Stimulated activated CD8-positive, alpha-beta memory T cell treated with anti-CD3 and anti-CD28 coated beads, Interleukin-12 subunit alpha, Interleukin-12 subunit beta, amount 100 ng/mL, for 4 hours (primary cell): ENCODE measurements around the gene TMEM179.
"Not testable (repeated sequence)": the region's sequence is repeated elsewhere in the genome, so short reads cannot be mapped to it uniquely, and the experiment has no call there.

Experiments used
- DNase-seq: peaks from one replicate; pipeline ENCODE4 v3.0.0-alpha.2; 2020; ENCODE audit warnings: low read depth

Gene TMEM179

DNA sequence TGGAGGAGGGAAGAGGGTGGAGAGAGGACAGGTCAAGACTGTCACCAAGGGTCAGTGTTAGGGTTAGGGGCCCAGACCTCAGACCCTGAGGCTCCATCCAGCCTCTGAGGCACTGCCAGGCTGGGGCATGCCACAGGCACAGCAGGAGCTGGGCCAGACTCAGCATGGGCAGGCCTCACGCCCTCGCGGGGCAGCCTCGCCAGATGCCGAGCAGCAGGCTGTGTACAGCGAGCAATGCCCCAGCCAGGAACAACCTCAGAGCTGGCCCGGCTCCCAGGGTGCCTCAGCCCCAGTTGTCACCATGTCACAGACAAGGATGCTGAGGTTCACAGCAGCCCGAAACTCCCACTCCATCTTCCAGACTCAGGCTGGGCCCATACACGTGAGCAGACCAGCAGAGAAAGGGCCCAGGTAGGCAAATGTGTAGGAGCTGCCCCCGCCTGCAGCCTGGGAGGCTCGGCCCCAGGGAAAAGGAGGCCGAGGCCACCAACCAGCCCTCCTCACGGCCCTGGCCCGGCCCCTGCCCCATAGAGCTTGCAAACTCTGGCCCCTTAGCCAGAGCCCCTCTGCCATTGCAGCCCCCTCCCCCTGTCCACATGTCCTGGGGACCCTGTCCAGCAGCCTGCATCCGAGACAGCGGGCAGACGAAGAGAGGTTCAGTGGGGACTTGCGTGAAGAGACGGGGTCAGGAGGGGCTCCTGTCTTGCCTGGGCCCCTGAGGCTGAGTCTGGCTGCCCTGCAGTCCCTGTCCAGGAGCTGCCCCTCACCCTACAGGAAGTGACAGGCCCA, 17.5 kb downstream of the TMEM179 start:
- DNase-seq: no peak

DNA sequence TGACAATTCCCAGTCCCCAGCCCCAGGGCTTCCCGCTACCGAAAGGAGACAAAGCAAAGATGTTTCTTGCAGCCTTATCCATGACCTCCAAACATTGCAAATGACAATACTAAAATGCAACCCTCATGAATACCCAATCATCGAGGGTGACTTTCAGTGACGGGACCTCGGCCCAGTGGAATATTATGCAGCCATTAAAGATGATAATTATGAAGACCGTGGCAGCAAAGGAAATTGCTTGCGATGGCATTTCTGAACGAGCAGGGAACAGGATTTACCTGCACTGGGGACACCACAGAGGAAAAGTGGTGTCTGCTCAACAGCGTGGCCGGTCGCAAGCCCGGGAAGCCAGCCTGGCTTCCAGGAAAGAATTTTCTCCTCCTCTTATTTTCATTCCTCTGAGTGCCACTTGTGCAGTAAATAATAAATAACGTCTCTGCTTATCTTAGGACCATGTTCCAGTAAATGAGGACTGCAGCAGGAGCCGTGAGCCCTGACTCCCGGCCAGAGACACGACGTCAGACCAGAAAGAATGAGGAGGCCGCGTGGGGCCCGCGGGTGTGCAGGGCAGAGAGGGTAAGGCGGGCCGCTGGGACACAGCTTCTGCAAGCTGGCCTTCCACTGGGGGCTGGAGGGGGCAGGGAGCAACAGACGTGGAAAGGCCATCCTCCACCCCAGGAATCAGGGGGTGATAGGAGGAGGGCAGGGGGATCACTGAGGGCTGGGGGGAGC, 18.4 kb downstream of the TMEM179 start:
- DNase-seq: no peak

DNA sequence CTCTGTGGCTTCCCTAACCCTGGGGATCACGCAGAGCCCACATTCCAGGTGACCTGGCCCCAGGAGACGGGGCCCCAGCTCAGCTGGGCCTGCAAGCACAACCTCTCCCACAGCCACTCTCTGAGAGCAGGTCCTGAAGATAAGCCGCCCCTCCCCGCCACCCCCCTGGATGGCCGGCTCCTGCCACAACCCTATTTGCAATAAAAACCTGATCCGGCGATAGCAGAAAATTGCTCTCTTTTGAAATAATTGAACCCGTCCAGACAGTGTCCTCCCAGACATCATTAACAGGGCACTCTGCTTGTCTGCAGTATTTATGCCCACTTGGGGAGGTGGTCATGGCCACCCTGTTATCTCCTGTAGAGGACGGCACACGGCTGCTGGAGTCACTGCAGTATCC, 20.0 kb downstream of the TMEM179 start:
- no peak for DNase-seq

DNA sequence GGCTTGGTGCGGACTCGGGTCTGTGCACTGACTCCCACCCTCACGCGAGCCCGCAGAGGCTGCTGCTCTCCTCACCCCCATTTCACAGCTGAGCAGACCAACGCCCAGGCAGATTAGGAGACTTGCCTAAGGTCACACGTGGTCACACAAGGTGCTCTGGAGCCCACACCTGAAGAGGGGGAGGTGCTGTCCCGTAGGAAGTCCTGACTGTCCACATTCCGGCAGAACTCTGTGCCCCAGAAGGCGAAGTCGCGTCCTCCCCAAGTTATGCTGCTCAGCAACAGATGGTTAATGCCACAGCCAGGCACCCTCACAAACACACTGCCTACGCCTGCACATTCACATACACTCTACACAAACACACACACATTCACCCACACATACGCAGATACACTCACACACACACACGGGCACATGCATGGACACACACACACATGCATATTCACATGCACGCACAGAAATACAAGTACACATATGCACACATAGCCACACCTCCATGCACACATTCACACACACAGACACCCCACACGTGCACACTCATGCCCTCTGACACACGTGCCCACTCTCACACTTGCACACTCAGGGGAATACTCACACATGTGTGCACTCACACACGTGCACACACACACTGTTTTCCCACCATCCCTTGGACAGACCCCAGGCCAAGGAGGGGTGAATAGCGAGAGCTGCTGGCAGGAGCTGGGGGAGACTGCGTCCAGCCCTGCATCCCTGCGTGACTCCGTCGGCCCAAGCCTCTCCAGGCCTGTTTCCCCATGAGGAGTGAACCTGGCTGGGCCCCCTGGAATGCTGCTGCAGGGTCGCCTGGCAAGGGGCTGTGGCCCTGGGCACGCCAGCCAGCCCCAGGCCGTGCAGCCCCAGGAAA, 20.9 kb downstream of the TMEM179 start:
- DNase-seq: no peak

DNA sequence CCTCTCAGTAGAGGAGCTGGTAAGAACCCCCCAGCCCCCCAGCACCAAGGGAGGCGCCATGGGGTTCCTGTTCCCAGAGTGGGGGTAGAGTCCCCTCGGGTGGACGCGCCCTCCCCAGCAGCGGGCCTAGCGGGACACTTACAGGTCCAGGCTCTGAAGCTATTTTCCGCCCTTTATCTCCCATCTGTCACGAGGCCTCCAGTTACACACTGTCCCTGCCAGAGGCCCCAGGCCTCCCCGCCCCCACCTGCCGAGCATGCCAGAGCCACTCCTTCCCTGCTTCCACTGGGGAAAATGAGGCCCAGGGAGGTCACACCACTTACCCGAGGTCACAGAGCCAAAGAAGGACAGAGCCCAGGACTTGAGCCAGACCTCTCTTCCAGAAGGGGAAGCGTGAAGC, 21.9 kb downstream of the TMEM179 start:
- no peak for DNase-seq

DNA sequence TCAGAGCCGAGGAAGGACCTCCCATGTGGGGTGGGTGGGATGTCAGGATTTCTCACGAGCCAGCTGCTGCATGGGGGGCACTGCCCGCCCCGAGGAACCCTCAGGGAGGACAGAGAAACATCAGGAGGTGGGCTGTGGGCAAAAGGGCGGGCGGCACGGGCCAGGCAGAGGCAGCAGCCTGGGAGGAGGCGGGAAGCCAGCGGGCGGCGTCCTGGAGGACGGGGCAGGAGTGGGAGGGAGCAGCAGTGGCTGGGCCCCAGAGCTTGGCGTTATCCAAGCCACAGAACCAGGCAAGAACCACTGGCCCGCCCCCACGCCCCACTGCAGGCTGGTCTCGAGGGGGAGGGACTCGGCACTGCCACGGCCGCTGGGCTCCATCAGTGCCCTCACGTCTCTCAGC, 22.6 kb downstream of the TMEM179 start:
- DNase-seq: no peak

DNA sequence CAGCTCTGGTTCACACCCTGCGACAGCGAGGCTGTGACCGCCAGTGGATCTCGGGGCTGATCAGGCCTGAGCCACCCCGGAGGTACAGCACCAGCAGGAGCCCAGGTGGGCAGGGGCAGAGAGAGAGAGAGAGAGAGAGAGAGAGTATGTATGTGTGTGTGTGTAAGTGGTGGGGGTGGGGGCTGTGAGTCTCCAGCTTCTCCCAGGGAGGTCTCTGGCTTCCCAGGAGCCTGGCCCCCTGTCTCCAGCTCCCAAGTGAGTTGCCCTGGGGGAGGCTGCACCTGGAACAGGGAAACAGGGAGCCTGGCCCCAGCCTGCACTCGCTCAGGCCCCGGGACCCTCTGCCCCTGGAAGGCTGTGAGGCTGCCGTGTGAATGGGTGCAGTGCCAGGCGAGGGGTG, 23.1 kb downstream of the TMEM179 start:
- no peak for DNase-seq

DNA sequence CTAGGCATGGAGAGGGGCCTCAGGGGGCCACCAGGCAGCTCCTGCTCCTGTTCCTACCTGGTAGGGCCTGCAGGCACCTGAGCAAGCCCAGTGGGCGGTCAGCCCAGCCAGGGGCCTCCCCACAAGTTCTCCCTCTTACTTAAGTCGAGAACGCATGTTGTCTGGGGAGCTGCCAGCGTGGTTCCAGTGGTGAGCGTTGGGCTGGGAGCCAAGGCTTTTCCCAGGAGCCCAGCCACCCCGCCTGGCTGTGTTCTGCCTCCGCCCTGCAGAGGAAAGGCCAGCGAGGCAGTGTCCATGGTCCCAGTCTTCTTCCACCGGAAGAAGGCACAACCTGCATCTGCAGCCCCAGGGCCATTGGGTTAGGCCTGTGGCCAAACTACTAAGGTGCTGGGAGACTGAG, 23.6 kb downstream of the TMEM179 start:
- DNase-seq: no peak

DNA sequence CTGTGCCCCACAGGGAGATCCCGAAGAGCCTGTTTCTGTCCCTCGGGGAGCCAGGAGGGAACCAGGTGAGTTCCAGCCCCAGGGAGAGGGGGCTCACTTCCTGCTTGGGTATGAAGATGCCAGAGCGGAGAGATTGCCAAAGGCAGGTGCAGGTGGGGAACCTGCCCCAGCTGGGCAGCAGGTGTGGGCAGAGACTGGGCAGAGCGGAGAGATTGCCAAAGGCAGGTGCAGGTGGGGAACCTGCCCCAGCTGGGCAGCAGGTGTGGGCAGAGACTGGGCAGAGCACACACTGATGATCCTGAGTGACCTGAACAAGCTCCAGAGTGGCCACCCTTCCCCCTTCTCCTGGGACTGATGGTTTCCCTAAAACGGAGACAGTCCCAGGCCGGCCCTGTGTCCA, 24.6 kb downstream of the TMEM179 start:
- DNase-seq: not testable (repeated sequence)

DNA sequence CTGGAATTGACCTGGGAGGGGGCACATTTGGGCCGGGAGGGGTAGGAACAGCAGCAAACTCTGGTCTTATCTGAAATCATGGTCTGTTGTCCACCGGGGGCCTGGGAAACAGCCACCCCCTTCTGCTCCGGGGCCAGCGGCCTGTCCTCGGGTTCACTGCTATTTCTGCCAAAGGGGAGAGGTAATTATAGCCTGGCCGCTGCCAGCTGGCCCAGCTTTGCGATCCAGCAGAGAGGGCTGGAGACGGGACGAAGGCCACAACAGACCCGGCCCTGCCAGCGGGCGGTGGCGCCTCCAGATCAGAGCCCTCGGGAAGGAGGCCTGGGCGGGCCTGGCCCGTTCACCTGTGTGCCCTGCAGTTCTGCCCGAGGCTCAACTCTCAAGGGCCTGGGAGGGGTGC, 25.1 kb downstream of the TMEM179 start, which contains the start of gene C14orf180:
Gene C14orf180, plus strand, starts transcription at position 258 of the 400 bp plus-strand sequence. CDS start 6,667 bp downstream, outside the sequence.
- DNase-seq: no peak

DNA sequence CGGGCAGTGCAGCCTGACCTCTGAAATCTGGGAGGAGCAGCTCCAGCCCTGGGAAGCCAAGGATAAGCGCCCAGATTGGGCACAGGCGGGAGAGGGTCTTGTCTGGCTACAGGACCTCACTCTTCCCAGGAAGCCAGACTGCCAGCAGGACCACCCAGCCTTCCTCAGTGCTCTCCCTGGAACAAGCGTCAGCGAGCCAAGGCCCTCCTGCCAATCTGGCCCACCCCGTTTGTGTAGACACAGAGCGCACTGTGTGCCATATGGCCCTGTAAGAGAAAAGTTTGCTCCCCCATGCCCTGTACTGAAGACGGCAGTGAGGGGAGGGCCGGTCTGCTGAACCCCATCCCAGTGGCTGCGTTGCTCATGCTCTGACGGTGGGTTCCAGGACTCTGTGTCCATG, 26.3 kb downstream of the TMEM179 start:
- no peak for DNase-seq

DNA sequence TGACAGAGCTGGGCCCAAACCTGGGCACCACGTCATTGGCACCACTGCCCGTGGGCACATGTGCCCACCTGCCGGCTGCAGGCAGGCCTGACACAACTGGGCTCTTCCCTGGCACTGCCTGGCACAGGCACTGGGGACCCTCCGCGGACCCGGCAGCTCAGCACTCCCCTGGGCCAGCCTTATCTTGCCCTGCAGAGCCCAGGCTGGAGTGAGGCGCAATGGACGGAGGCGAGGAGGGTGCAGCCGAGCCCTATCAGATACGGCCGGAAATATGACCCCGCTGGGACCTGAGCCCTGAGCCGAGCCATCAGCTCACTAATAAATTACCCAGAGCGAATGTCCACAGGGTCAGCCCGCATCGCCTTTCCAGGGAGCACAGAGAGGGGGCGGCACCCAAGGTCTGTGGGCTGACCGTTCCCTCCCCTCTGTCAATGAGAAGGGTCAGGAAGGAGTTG, 26.7 kb downstream of the TMEM179 start:
- DNase-seq: no peak

DNA sequence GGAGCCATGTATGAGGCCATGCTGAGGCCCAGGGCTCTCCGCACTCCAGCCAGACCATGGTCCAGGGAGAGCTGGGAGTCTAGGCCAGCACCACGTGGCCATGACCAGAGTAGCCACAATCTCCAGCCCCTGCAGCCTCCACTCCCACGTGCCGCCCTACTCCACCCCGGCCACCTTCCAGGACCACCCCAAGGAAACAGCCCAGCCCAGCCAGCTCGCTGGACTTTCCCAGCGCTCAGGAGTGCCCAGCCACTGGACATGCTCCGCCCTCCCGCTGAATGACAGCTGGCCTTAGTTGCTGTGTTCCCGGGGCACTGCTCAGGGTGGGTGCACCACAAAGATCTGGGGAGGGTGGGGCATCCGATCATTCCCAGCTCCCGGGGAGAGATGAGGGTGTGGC, 27.1 kb downstream of the TMEM179 start:
- DNase-seq: no peak

DNA sequence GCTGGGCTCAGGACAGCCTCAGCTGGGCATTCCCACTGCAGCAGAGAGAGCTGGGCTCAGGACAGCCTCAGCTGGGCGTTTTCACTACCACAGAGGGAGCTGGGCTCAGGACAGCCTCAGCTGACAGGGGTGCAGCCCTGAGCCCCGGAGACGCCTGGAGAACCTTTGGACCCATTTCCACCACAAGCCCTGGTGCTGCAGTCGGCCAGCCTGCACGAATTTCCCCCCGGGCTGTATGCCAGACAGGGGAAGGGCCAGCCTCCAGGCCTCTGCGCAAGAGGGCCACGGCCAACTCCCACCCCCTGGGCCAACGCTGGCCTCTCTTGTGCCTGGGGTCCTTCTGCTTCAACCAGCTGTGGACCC, 27.6 kb downstream of the TMEM179 start:
- DNase-seq: no peak

DNA sequence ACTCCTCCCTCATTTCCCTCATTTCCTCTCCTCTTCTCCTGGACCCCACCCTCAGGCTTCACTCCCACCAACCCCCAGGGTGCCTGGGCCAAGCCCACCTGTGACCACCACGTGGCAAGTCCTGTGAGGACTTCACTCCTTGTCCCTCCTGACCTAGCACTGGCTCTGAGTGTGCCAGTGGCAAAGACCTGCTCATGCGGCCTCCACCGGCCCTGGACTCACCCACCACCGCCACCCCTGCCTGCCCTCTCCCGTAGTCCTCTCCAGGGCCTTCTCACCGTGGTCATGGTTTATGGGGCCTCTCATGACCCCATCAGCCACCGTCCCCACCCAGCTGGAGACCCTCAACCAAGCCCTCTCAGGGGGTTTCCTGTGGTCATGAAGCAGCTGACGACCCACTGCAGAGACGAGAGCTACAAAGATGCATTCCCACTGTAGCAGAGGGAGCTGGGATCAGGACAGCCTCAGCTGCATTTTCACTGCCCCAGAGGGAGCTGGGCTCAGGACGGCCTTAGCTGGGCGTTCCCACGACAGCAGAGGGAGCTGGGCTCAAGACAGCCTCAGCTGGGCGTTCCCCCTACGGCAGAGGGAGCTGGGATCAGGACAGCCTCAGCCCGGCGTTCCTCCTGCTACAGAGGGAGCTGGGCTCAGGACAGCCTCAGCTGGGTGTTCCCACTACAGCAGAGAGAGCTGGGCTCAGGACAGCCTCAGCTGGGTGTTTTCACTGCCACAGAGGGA, 28.2 kb downstream of the TMEM179 start:
- DNase-seq: no peak

DNA sequence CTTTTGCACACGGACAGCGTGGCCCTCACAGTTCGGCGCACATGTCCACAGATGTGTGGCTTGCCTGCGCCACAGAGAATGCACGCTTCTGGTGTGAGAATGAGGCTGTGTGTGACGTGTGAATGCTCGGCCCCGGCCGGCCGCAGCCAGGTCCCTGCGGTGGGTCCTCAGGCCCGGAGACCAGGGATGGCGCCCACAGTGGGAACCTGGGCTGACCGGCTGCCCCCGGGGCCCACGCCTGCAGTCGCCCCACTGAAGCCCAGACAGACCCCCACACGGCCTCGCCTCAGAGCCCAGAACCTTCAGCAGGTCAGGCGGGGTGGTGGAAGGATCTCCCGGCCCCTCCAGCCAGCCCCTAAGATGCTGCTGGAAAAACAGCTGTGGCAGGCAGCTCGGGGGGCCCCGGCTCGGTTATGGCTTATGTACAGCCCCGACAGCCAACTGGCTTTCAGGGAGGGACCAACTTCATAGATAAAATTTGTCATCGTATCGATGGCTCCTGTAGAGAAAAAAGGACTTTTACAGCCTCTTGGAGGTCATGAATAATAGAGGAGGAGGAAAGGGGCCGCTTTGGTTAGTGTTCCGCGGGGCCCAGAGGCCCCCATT, 29.5 kb downstream of the TMEM179 start:
- DNase-seq: no peak

DNA sequence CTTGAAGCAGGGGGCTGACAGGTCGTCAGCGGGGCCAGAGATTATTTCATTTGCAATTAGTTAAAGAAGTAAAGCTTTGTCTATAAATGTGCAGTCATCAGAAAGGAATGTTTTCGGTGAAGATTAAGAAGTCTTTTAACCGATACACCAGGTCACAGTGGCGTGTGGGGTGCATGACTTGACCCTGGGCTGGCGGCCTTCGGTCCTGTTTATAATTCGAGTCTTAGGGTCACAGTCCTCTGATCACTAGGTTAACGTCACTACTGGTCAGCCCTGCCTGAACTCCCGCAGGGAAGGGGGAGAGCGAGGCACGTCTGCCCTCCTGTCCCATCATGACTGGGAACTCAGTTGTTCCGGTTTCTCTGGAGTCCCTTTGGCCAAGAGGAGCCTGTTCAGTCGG, 30.0 kb downstream of the TMEM179 start:
- DNase-seq: no peak

DNA sequence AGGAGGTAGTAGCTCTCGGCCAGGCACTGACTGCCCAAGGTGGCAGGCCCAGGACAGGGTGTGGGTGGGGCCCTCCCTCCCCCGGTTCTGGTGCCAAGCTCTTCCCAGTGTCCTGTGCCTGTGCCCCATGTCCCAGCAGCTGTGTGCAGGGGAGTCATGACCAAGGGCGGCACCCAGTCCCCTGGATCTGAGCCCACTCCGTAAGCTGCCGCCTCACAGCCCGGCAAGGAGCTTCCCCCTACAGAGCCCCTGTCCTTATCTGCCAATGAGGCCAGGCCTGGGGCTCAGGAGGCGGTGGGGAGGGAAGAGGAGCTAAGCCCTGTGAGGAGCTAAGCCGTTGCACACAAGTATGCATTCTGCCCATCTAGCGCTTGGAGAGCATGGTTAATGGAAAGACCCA, 30.6 kb downstream of the TMEM179 start:
- DNase-seq: no peak

DNA sequence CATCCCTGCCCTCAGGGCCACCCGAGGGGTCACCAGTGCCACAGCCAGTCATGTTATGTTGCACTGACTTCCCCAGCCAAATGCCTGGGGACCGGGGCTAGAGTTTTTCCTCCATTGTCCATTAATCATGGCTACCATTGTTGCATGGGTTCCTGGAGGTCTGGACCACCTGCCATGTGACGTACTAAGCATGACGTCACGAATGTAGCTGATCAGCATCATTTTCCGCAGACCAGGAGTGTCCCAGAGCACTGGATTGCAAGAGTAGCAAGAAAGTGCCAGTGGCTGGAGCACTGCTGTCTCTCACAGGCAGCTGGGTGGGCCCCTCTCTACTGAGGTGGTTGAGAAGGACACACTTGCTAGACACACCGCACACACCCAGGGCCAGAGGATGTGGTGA, 31.9 kb downstream of the TMEM179 start:
- DNase-seq: no peak

DNA sequence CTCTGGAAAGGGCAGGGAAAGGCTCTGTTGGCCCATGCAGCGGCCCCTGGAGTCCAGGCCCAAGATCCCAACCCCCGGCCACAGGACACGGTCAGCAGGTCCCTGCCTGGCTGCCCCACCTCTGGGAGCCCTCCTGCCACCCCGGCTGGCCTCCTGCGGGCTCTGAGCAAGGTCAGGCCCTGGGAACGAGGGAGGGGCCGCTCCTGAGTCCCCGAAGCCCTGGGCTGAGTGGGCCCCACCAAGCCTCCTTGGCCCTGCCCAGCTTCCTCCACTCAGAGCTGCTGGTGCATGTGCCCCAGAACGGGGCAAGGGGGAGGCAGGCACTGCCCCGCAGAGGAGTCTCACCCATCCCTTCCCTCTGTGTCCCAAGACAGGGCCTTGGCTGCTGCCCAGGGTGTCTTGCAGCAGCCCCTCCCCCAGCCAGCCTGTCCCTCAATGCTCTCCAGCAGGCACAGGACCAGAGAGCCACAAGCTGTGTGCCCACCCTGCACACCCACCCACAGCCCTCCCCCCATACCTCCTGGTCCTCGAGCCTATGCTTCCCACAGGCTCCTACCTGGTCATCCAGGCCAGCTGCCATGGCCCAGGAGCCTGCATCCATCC, 32.4 kb downstream of the TMEM179 start:
- no peak for DNase-seq

DNA sequence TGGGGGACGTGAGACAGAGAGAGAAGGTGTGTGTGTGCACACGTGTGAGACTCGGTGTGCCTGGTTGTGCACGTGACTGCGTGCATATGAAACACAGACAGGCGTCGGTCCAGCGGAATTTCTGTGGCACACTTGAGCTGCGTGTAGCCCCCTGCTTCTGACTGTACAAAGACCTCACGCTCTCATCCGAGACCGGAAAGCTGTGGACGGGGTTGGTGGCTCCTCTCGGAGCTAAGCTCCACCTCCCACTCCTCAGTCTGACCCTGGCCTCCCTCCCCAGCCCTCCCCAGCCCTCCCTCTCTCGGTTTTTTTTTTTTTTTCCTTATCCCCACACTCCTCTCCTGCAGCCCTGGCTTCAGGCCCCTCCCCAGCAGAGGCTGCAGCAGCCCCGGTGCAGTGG, 33.3 kb downstream of the TMEM179 start:
- no peak for DNase-seq
